Liver (tissue), 9 donors: ENCODE data around the gene VASH2. TPM values are rescaled to one million over a fixed set of nuclear protein-coding genes. Genes with fewer than 3 reads are reported as not detected.

Experiments used
- DNase-seq: peaks from one replicate; pipeline ENCODE4 v3.0.0-alpha.2; 2017; ENCODE audit warnings: low spot score
- H3K27ac ChIP-seq, 2 donors: one replicate each; pipeline ENCODE4 v1.7.0; 2013; ENCODE audit warnings: inconsistent platforms in 2 of 2, low read length in 2 of 2, control low read depth in 1 of 2, low read depth in 1 of 2, mild to moderate bottlenecking in 1 of 2
- H3K27me3 ChIP-seq, 4 donors: one replicate each; pipeline versions ENCODE4 v1.6.1 to v1.7.0; 2013; ENCODE audit warnings: low read length in 3 of 4, inconsistent platforms in 1 of 4, mild to moderate bottlenecking in 1 of 4, moderate library complexity in 1 of 4; ENCODE audit not compliant: control insufficient read depth in 4 of 4, insufficient read depth in 4 of 4
- H3K36me3 ChIP-seq, 4 donors: one replicate each; pipeline versions ENCODE4 v1.6.1 to v1.7.0; 2013; ENCODE audit warnings: low read length in 3 of 4, mild to moderate bottlenecking in 3 of 4, low read depth in 1 of 4, moderate library complexity in 1 of 4; ENCODE audit not compliant: control insufficient read depth in 4 of 4, insufficient read depth in 3 of 4
- H3K4me1 ChIP-seq, 4 donors: one replicate each; pipeline versions ENCODE4 v1.6.1 to v1.7.0; 2013; ENCODE audit warnings: low read length in 3 of 4, mild to moderate bottlenecking in 3 of 4, moderate library complexity in 1 of 4; ENCODE audit not compliant: control insufficient read depth in 4 of 4, insufficient read depth in 4 of 4
- H3K4me3 ChIP-seq, 3 donors: one replicate each; pipeline versions ENCODE4 v1.6.1 to v1.7.0; 2013; ENCODE audit warnings: low read length in 3 of 3, control low read depth in 1 of 3, low read depth in 1 of 3, mild to moderate bottlenecking in 1 of 3
- H3K9ac ChIP-seq, 2 donors: one replicate each; pipeline ENCODE4 v1.7.0; 2013; ENCODE audit warnings: low read length in 2 of 2, mild to moderate bottlenecking in 2 of 2, moderate library complexity in 2 of 2, control low read depth in 1 of 2, low read depth in 1 of 2
- H3K9me3 ChIP-seq, 4 donors: one replicate each; pipeline versions ENCODE4 v1.6.1 to v1.7.0; 2013; ENCODE audit warnings: low read length in 3 of 4; ENCODE audit not compliant: control insufficient read depth in 4 of 4
- ATF3 ChIP-seq: IDR thresholded peaks from 2 replicates; pipeline ENCODE4 v1.6.1; 2016; ENCODE audit warnings: antibody characterized with exemption
- CTCF ChIP-seq: fragments of 150-350 bp; IDR thresholded peaks from 2 replicates; pipeline ENCODE4 v1.5.1; 2017; ENCODE audit warnings: improper control_type of control experiment, low read depth, low read length; ENCODE audit not compliant: missing input control
- EGR1 ChIP-seq, 2 donors: IDR thresholded peaks; 2 replicates each; pipeline ENCODE4 v1.6.1; 2016 to 2018; ENCODE audit warnings: antibody characterized with exemption in 2 of 2, low read depth in 2 of 2
- FOXA1 ChIP-seq: IDR thresholded peaks from 2 replicates; pipeline ENCODE4 v1.6.1; 2016; ENCODE audit warnings: antibody characterized with exemption
- GABPA ChIP-seq, 2 donors: IDR thresholded peaks in 1 of 2; conservative IDR thresholded peaks in 1 of 2; 2 replicates each; pipeline ENCODE4 v1.6.1; 2016; ENCODE audit warnings: antibody characterized with exemption in 2 of 2, mild to moderate bottlenecking in 1 of 2, moderate library complexity in 1 of 2
- HNF4A ChIP-seq, 2 donors: conservative IDR thresholded peaks; 2 replicates each; pipeline ENCODE4 v1.6.1; 2016; ENCODE audit warnings: antibody characterized with exemption in 2 of 2, mild to moderate bottlenecking in 2 of 2
- JUND ChIP-seq, 2 donors: IDR thresholded peaks; 2 replicates each; pipeline ENCODE4 v1.6.1; 2016; ENCODE audit warnings: antibody characterized with exemption in 2 of 2
- MAX ChIP-seq: IDR thresholded peaks from 2 replicates; pipeline ENCODE4 v1.6.1; 2016; ENCODE audit warnings: antibody characterized with exemption
- NR2F2 ChIP-seq: IDR thresholded peaks from 2 replicates; pipeline ENCODE4 v1.6.1; 2016; ENCODE audit warnings: antibody characterized with exemption
- RAD21 ChIP-seq, 2 donors: IDR thresholded peaks; 2 replicates each; pipeline ENCODE4 v1.6.1; 2016; ENCODE audit warnings: antibody characterized with exemption in 2 of 2, mild to moderate bottlenecking in 2 of 2
- REST ChIP-seq: IDR thresholded peaks from 2 replicates; pipeline ENCODE4 v1.6.1; 2016; ENCODE audit warnings: antibody characterized with exemption, mild to moderate bottlenecking
- RXRA ChIP-seq, 2 donors: IDR thresholded peaks; 2 replicates each; pipeline ENCODE4 v1.6.1; 2017 to 2018; ENCODE audit warnings: antibody characterized with exemption in 2 of 2, mild to moderate bottlenecking in 1 of 2
- TAF1 ChIP-seq: conservative IDR thresholded peaks from 2 replicates; pipeline ENCODE4 v1.6.1; 2016; ENCODE audit warnings: antibody characterized with exemption, mild to moderate bottlenecking
- ZBTB33 ChIP-seq: IDR thresholded peaks from 2 replicates; pipeline ENCODE4 v1.6.1; 2016; ENCODE audit warnings: antibody characterized with exemption
- WGBS: extraction: QIAGEN DNeasy Blood & Tissue Kit; methylation state at CpG from one replicate; pipeline ENCODE4 v1.1.7; 2013; 5-methylcytosine and 5-hydroxymethylcytosine counted together
- polyA plus RNA-seq, 2 donors: library from polyadenylated mRNA; stranded (reverse) in 1 of 2; unstranded in 1 of 2; fragments of 200-250 nt in 1 of 2; fragments of >200 nt in 1 of 2; fragmentation: Nextera tagmentation in 1 of 2; extraction: Ambion mirVana in 1 of 2; gene quantifications; one replicate each; pipeline versions ENCODE4 v1.2.1 to v1.2.3, GENCODE V29; 2013 to 2015
- total RNA-seq, 2 donors: library from RNA; depleted of rRNA; stranded (reverse); fragments of >200 nt; gene quantifications; one replicate each; pipeline ENCODE4 v1.2.3, GENCODE V29; 2014
- donor health status: healthy.
- donor health status: healthy.
- donor health status: healthy.
- donor health status: healthy.
- donor health status: healthy.

VASH2 gene
- total and polyA plus RNA-seq, 4 donors, result 0.01 to 0.70 (median 0.23) TPM

- H3K9me3 ChIP-seq, result peaks cover 0 to 4% (median 1%) of the 10 kb centered on the region in 4 donors
- no peak overlapping the region for H3K9ac ChIP-seq
- H3K36me3 ChIP-seq, result no peaks in the 10 kb centered on the region
- no peak overlapping the region for H3K27ac ChIP-seq
- H3K4me3 ChIP-seq, result no peak overlapping the region
- 90% methylated on average over 6 of the region's 6 CpGs for WGBS
- no peak for TF ChIP-seq MAX
- no peak for TF ChIP-seq RAD21 (IDR thresholded peaks at IDR 0.05)
- TF ChIP-seq EGR1 (IDR thresholded peaks at IDR 0.05; ENCODE audit: low read depth in 2 of 2), result no peak
- TF ChIP-seq GABPA (IDR thresholded peaks at IDR 0.05 in 1 of 2, conservative IDR thresholded peaks at IDR 0.05 in 1 of 2), result no peak
- no peak for TF ChIP-seq ATF3
- TF ChIP-seq TAF1, result no peak
- TF ChIP-seq JUND (IDR thresholded peaks at IDR 0.05), result no peak
- no peaks in the 10 kb centered on the region for H3K27me3 ChIP-seq
- no peak for DNase-seq
- no peaks in the 10 kb centered on the region for H3K4me1 ChIP-seq
Measured at GRCh38 chr1:212926372-212926771, 24.0 kb upstream of the VASH2 start.

- no peak overlapping the region for H3K27ac ChIP-seq
- TF ChIP-seq JUND (IDR thresholded peaks at IDR 0.05), result no peak
- no peak for TF ChIP-seq MAX
- no peak for TF ChIP-seq EGR1 (IDR thresholded peaks at IDR 0.05; ENCODE audit: low read depth in 2 of 2)
- TF ChIP-seq FOXA1, result no peak
- no peak for TF ChIP-seq ZBTB33
- TF ChIP-seq NR2F2, result no peak
- no peak for TF ChIP-seq ATF3
- no peak for TF ChIP-seq RXRA (IDR thresholded peaks at IDR 0.05)
- no peak for TF ChIP-seq RAD21 (IDR thresholded peaks at IDR 0.05)
- no peak for TF ChIP-seq CTCF
- no peak for TF ChIP-seq HNF4A (conservative IDR thresholded peaks at IDR 0.05)
- no peak for TF ChIP-seq REST
- no peak overlapping the region for H3K9ac ChIP-seq
- no peaks in the 10 kb centered on the region for H3K4me1 ChIP-seq
- peaks cover 0 to 4% (median 1%) of the 10 kb centered on the region in 4 donors for H3K9me3 ChIP-seq
- H3K4me3 ChIP-seq, result no peak overlapping the region
- WGBS, result 72% methylated on average over 10 of the region's 10 CpGs
- H3K27me3 ChIP-seq, result no peaks in the 10 kb centered on the region
- DNase-seq, result no peak
- H3K36me3 ChIP-seq, result no peaks in the 10 kb centered on the region
Measured at GRCh38 chr1:212928323-212929291, 21.7 kb upstream of the VASH2 start.
